OCI-LY1 (cell line): ENCODE data around the gene NLE1.

Experiments
- H2AFZ ChIP-seq: fragments of 200-600 bp; sonication (generic), shearing (Covaris generic); 2 replicates; pipeline ENCODE4 v1.6.0; 2014; ENCODE audit warnings: antibody characterized with exemption, mild to moderate bottlenecking, low read length
- H3F3A ChIP-seq: fragments of 200-600 bp; sonication (generic), shearing (Covaris generic); 2 replicates; pipeline ENCODE4 v1.6.0; 2014; ENCODE audit warnings: mild to moderate bottlenecking, antibody characterized with exemption, low read length, moderate library complexity; ENCODE audit not compliant: insufficient read depth
- H3K27ac ChIP-seq: fragments of 200-600 bp; sonication (generic); 2 replicates; pipeline ENCODE4 v1.5.1; 2014; ENCODE audit warnings: low read length, mixed run types, mild to moderate bottlenecking, low read depth; ENCODE audit not compliant: poor library complexity, severe bottlenecking
- H3K27me3 ChIP-seq: fragments of 200-600 bp; sonication (generic); 2 replicates; pipeline ENCODE4 v1.6.0; 2014; ENCODE audit warnings: antibody characterized with exemption, mild to moderate bottlenecking, low read length, moderate library complexity; ENCODE audit not compliant: insufficient read depth
- H3K36me3 ChIP-seq: fragments of 200-600 bp; sonication (generic); 2 replicates; pipeline ENCODE4 v1.6.1; 2014; ENCODE audit warnings: mild to moderate bottlenecking, antibody characterized with exemption, low read length, moderate library complexity, mixed read lengths; ENCODE audit not compliant: insufficient read depth
- H3K4me1 ChIP-seq: fragments of 200-600 bp; sonication (generic); 2 replicates; pipeline ENCODE4 v1.5.1; 2014; ENCODE audit warnings: mild to moderate bottlenecking, low read length, moderate library complexity; ENCODE audit not compliant: insufficient read depth, severe bottlenecking
- H3K4me2 ChIP-seq: fragments of 200-600 bp; sonication (generic), shearing (Covaris generic); 2 replicates; pipeline ENCODE4 v1.6.1; 2014; ENCODE audit warnings: low read length
- H3K4me3 ChIP-seq: fragments of 200-600 bp; sonication (generic); 2 replicates; pipeline ENCODE4 v1.5.1; 2014; ENCODE audit warnings: low read length, low read depth, mild to moderate bottlenecking, mixed read lengths; ENCODE audit not compliant: poor library complexity, severe bottlenecking
- H3K79me2 ChIP-seq: fragments of 200-600 bp; shearing (Covaris generic); 2 replicates; pipeline ENCODE4 v1.6.1; 2016; ENCODE audit warnings: mixed run types, low read length, mixed read lengths; ENCODE audit not compliant: insufficient read depth
- H3K9ac ChIP-seq: fragments of 200-600 bp; sonication (generic), shearing (Covaris generic); 2 replicates; pipeline ENCODE4 v1.6.1; 2014; ENCODE audit warnings: mild to moderate bottlenecking, low read length, mixed read lengths
- H3K9me2 ChIP-seq: fragments of 200-600 bp; sonication (generic), shearing (Covaris generic); 2 replicates; pipeline ENCODE4 v1.6.1; 2014; ENCODE audit warnings: low read depth, mild to moderate bottlenecking, low read length, mixed read lengths
- H3K9me3 ChIP-seq: fragments of 200-600 bp; shearing (Covaris generic); 2 replicates; pipeline ENCODE4 v1.6.1; 2014; ENCODE audit warnings: low read length, mixed read lengths
- H4K20me1 ChIP-seq: fragments of 200-600 bp; sonication (generic), shearing (Covaris generic); 2 replicates; pipeline ENCODE4 v1.6.0; 2016; ENCODE audit warnings: mild to moderate bottlenecking, low read length; ENCODE audit not compliant: insufficient read depth
- EZH2 ChIP-seq: fragments of 200-600 bp; sonication (generic), shearing (Covaris generic); IDR thresholded peaks from 2 replicates; pipeline ENCODE4 v1.8.0; 2017; ENCODE audit warnings: borderline replicate concordance, mixed run types, mild to moderate bottlenecking, antibody characterized with exemption, low read length, moderate library complexity, mixed read lengths
- TF ChIP-seq, protein P1 (sequence below): fragments of 200-600 bp; sonication (generic), shearing (Covaris generic); IDR thresholded peaks from 2 replicates; pipeline ENCODE4 v1.5.1; 2017; ENCODE audit warnings: mild to moderate bottlenecking, antibody characterized with exemption, low read length, moderate library complexity, mixed read lengths

NLE1 gene

GRCh38 chr17:35170968-35171771, 29.1 kb upstream of the NLE1 start:
- Histone ChIP-seq H3K9me3 (no peaks in the 10 kb centered on the region), H3K36me3 (no peaks in the 10 kb centered on the region), H3K4me1 (no peaks in the 10 kb centered on the region), H2AFZ (no peak overlapping the region), H3K9me2 (no peaks in the 10 kb centered on the region), H3K4me3 (no peak overlapping the region), H4K20me1 (no peaks in the 10 kb centered on the region), H3K79me2 (no peaks in the 10 kb centered on the region), H3K27me3 (no peaks in the 10 kb centered on the region), H3K4me2 (no peak overlapping the region), H3K27ac (no peak overlapping the region), H3K9ac (no peak overlapping the region), H3F3A (no peaks in the 10 kb centered on the region)
- TF ChIP-seq, protein P1, sequence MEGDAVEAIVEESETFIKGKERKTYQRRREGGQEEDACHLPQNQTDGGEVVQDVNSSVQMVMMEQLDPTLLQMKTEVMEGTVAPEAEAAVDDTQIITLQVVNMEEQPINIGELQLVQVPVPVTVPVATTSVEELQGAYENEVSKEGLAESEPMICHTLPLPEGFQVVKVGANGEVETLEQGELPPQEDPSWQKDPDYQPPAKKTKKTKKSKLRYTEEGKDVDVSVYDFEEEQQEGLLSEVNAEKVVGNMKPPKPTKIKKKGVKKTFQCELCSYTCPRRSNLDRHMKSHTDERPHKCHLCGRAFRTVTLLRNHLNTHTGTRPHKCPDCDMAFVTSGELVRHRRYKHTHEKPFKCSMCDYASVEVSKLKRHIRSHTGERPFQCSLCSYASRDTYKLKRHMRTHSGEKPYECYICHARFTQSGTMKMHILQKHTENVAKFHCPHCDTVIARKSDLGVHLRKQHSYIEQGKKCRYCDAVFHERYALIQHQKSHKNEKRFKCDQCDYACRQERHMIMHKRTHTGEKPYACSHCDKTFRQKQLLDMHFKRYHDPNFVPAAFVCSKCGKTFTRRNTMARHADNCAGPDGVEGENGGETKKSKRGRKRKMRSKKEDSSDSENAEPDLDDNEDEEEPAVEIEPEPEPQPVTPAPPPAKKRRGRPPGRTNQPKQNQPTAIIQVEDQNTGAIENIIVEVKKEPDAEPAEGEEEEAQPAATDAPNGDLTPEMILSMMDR = peak; percentile 28; the same call in 1 of the 2 replicates
- TF ChIP-seq EZH2 = no peak

DNA sequence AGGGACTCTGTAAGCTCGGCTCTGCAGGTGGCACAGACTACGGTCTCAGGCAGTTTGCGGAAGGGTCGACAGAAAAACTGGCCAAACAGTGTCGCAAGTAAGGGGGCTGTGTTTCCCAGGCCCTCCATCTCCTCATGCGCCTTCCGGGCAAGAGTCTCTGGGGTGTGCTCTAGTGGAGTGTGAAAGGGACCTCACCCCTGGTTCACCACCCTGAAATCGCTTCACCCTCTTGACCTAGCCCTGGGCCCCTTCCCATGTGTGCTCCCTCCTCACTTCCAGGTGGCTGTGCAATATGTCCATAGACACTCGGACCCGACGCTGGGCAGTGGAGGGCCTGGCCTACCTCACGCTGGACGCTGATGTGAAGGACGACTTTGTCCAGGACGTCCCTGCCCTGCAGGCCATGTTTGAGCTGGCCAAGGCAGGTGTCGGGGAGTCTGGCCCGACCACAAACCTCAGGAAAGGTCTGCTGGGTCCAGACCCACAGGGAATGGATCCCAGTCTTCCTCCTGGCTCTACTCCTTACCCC, 27.8 kb upstream of the NLE1 start:
- TF ChIP-seq, protein P1 = no peak
- no peak for TF ChIP-seq EZH2
- Histone ChIP-seq H3F3A (no peaks in the 10 kb centered on the region), H3K36me3 (no peaks in the 10 kb centered on the region), H4K20me1 (no peaks in the 10 kb centered on the region), H3K4me3 (no peak overlapping the region), H3K9ac (no peak overlapping the region), H3K4me2 (no peak overlapping the region), H3K4me1 (no peaks in the 10 kb centered on the region), H2AFZ (no peak overlapping the region), H3K27ac (no peak overlapping the region), H3K27me3 (no peaks in the 10 kb centered on the region), H3K9me2 (no peaks in the 10 kb centered on the region), H3K9me3 (no peaks in the 10 kb centered on the region), H3K79me2 (no peaks in the 10 kb centered on the region)

GRCh38 chr17:35167666-35168065, 25.6 kb upstream of the NLE1 start:
- no peak overlapping the region for H3K9ac ChIP-seq
- no peaks in the 10 kb centered on the region for H3K9me3 ChIP-seq
- no peak overlapping the region for H3K4me2 ChIP-seq
- H3K27ac ChIP-seq = no peak overlapping the region
- H2AFZ ChIP-seq = no peak overlapping the region
- no peaks in the 10 kb centered on the region for H3K79me2 ChIP-seq
- H4K20me1 ChIP-seq = no peaks in the 10 kb centered on the region
- H3K4me1 ChIP-seq = no peaks in the 10 kb centered on the region
- TF ChIP-seq, protein P1 = no peak
- TF ChIP-seq EZH2 = no peak
- H3K27me3 ChIP-seq = no peaks in the 10 kb centered on the region
- no peak overlapping the region for H3K4me3 ChIP-seq
- H3K9me2 ChIP-seq = no peaks in the 10 kb centered on the region
- no peaks in the 10 kb centered on the region for H3K36me3 ChIP-seq
- no peaks in the 10 kb centered on the region for H3F3A ChIP-seq
